HepG2 (cell line): ENCODE data around the gene PTPRN. TPM values are rescaled to one million over a fixed set of nuclear protein-coding genes. Genes with fewer than 3 reads are reported as not detected.

Experiments
- IKZF1 ChIP-seq: fragments of 450-650 bp; IDR thresholded peaks from 2 replicates; pipeline ENCODE4 v1.7.1; 2016
- KDM1A ChIP-seq: IDR thresholded peaks from 2 replicates; pipeline ENCODE4 v1.6.1; 2016; ENCODE audit warnings: missing compliant biosample characterization
- MBNL3 ChIP-seq: fragments of 250-450 bp; sonication (Bioruptor Pico); conservative IDR thresholded peaks from 2 replicates; pipeline ENCODE4 v1.8.0; 2022; ENCODE audit warnings: mild to moderate bottlenecking, inconsistent platforms
- NFKB2 ChIP-seq: sonication (generic); formaldehyde crosslinking; IDR thresholded peaks from 2 replicates; pipeline ENCODE4 v1.4.0; 2020; ENCODE audit warnings: missing genetic modification reagents, borderline replicate concordance
- PPARG ChIP-seq: conservative IDR thresholded peaks from 2 replicates; pipeline ENCODE4 v1.6.1; 2016; ENCODE audit warnings: missing biosample characterization, missing genetic modification reagents
- TBX2 ChIP-seq: sonication (generic); formaldehyde crosslinking; IDR thresholded peaks from 2 replicates; pipeline ENCODE4 v1.5.0; 2020; ENCODE audit warnings: missing genetic modification reagents, mild to moderate bottlenecking, borderline replicate concordance
- ZBTB20 ChIP-seq: sonication (generic); formaldehyde crosslinking; IDR thresholded peaks from 2 replicates; pipeline ENCODE4 v1.8.1; 2023; ENCODE audit warnings: missing genetic modification reagents, low read depth, mild to moderate bottlenecking, borderline replicate concordance
- ZNF10 ChIP-seq: sonication (generic); formaldehyde crosslinking; IDR thresholded peaks from 2 replicates; pipeline ENCODE4 v1.4.0; 2020; ENCODE audit warnings: mild to moderate bottlenecking, low read depth, missing genetic modification reagents, borderline replicate concordance
- ZNF512 ChIP-seq: sonication (generic); formaldehyde crosslinking; IDR thresholded peaks from 2 replicates; pipeline ENCODE4 v1.4.0; 2020; ENCODE audit warnings: mild to moderate bottlenecking, missing genetic modification reagents
- ZNF652 ChIP-seq: IDR thresholded peaks from 2 replicates; pipeline ENCODE4 v1.6.1; 2016; ENCODE audit warnings: low read depth, borderline replicate concordance
- ZNF672 ChIP-seq: sonication (generic); formaldehyde crosslinking; IDR thresholded peaks from 2 replicates; pipeline ENCODE4 v1.8.1; 2022; ENCODE audit warnings: missing genetic modification reagents
- ZNF792 ChIP-seq: IDR thresholded peaks from 2 replicates; pipeline ENCODE4 v1.6.1; 2016
- ZNF83 ChIP-seq: sonication (generic); formaldehyde crosslinking; IDR thresholded peaks from 2 replicates; pipeline ENCODE4 v1.4.0; 2020; ENCODE audit warnings: missing genetic modification reagents, mild to moderate bottlenecking, borderline replicate concordance
- polyA plus RNA-seq, 8 experiments: library from polyadenylated mRNA; depleted of rRNA in 3 of 8; stranded (reverse) in 7 of 8; unstranded in 1 of 8; fragments of >200 nt; fragmentation: Illumina TruSeq in 4 of 8; extraction: Trizol in 4 of 8; gene quantifications; 2 replicates each; pipeline versions ENCODE4 v1.2.1 to v1.2.3, GENCODE V29; 2011 to 2016; ENCODE audit warnings: low read depth in 4 of 8, missing spikeins in 1 of 8, mixed read lengths in 1 of 8; ENCODE audit not compliant: insufficient read depth in 1 of 8
- total RNA-seq, 5 experiments: library from RNA; depleted of rRNA; stranded (reverse); fragments of >200 nt; fragmentation: Illumina TruSeq; extraction: Trizol; gene quantifications; 2 replicates each; pipeline ENCODE4 v1.2.3, GENCODE V29; 2016; ENCODE audit warnings: low read depth in 1 of 5
- TF ChIP-seq, protein P1 (sequence below): sonication (generic); formaldehyde crosslinking; IDR thresholded peaks from 2 replicates; pipeline ENCODE4 v1.5.0; 2020; ENCODE audit warnings: mild to moderate bottlenecking, missing genetic modification reagents, borderline replicate concordance
- TF ChIP-seq, protein P2 (sequence below): sonication (generic); formaldehyde crosslinking; IDR thresholded peaks from 2 replicates; pipeline ENCODE4 v1.4.0; 2020; ENCODE audit warnings: missing genetic modification reagents

PTPRN gene
- total and polyA plus RNA-seq, 2 of the 13 experiments (the other 11 are each of a cell fraction or from before 2014, with no cell fraction given): 0.26 TPM; not detected in 1

- peak; percentile 74; the same call in 1 of the 2 replicates for TF ChIP-seq NFKB2 (CRISPR knock-in tag)
- TF ChIP-seq ZBTB20 (CRISPR knock-in tag): no peak
- no peak for TF ChIP-seq ZNF512
- TF ChIP-seq ZNF652: no peak
- no peak for TF ChIP-seq MBNL3
- no peak for TF ChIP-seq KDM1A
- TF ChIP-seq, protein P1, sequence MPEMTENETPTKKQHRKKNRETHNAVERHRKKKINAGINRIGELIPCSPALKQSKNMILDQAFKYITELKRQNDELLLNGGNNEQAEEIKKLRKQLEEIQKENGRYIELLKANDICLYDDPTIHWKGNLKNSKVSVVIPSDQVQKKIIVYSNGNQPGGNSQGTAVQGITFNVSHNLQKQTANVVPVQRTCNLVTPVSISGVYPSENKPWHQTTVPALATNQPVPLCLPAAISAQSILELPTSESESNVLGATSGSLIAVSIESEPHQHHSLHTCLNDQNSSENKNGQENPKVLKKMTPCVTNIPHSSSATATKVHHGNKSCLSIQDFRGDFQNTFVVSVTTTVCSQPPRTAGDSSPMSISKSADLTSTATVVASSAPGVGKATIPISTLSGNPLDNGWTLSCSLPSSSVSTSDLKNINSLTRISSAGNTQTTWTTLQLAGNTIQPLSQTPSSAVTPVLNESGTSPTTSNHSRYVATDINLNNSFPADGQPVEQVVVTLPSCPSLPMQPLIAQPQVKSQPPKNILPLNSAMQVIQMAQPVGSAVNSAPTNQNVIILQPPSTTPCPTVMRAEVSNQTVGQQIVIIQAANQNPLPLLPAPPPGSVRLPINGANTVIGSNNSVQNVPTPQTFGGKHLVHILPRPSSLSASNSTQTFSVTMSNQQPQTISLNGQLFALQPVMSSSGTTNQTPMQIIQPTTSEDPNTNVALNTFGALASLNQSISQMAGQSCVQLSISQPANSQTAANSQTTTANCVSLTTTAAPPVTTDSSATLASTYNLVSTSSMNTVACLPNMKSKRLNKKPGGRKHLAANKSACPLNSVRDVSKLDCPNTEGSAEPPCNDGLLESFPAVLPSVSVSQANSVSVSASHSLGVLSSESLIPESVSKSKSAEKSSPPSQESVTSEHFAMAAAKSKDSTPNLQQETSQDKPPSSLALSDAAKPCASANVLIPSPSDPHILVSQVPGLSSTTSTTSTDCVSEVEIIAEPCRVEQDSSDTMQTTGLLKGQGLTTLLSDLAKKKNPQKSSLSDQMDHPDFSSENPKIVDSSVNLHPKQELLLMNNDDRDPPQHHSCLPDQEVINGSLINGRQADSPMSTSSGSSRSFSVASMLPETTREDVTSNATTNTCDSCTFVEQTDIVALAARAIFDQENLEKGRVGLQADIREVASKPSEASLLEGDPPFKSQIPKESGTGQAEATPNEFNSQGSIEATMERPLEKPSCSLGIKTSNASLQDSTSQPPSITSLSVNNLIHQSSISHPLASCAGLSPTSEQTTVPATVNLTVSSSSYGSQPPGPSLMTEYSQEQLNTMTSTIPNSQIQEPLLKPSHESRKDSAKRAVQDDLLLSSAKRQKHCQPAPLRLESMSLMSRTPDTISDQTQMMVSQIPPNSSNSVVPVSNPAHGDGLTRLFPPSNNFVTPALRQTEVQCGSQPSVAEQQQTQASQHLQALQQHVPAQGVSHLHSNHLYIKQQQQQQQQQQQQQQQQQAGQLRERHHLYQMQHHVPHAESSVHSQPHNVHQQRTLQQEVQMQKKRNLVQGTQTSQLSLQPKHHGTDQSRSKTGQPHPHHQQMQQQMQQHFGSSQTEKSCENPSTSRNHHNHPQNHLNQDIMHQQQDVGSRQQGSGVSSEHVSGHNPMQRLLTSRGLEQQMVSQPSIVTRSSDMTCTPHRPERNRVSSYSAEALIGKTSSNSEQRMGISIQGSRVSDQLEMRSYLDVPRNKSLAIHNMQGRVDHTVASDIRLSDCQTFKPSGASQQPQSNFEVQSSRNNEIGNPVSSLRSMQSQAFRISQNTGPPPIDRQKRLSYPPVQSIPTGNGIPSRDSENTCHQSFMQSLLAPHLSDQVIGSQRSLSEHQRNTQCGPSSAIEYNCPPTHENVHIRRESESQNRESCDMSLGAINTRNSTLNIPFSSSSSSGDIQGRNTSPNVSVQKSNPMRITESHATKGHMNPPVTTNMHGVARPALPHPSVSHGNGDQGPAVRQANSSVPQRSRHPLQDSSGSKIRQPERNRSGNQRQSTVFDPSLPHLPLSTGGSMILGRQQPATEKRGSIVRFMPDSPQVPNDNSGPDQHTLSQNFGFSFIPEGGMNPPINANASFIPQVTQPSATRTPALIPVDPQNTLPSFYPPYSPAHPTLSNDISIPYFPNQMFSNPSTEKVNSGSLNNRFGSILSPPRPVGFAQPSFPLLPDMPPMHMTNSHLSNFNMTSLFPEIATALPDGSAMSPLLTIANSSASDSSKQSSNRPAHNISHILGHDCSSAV (CRISPR knock-in tag): no peak
- no peak for TF ChIP-seq ZNF672
- TF ChIP-seq ZNF83 (CRISPR knock-in tag): no peak; the same call in 1 of the 2 replicates
- TF ChIP-seq IKZF1: no peak
- TF ChIP-seq, protein P2, sequence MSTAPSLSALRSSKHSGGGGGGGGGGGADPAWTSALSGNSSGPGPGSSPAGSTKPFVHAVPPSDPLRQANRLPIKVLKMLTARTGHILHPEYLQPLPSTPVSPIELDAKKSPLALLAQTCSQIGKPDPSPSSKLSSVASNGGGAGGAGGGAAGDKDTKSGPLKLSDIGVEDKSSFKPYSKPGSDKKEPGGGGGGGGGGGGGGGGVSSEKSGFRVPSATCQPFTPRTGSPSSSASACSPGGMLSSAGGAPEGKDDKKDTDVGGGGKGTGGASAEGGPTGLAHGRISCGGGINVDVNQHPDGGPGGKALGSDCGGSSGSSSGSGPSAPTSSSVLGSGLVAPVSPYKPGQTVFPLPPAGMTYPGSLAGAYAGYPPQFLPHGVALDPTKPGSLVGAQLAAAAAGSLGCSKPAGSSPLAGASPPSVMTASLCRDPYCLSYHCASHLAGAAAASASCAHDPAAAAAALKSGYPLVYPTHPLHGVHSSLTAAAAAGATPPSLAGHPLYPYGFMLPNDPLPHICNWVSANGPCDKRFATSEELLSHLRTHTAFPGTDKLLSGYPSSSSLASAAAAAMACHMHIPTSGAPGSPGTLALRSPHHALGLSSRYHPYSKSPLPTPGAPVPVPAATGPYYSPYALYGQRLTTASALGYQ: no peak
- TF ChIP-seq TBX2: no peak; the same call in 1 of the 2 replicates
- TF ChIP-seq PPARG (CRISPR knock-in tag): 0 out of 2 replicates have a peak, but pooled peaks have one; percentile 37
- TF ChIP-seq ZNF792 (CRISPR knock-in tag): no peak
- TF ChIP-seq ZNF10 (CRISPR knock-in tag): no peak
These were observed 31.2 kb downstream of the PTPRN start (continued) for GRCh38 chr2:219277703-219278654.
